Esophagus muscularis mucosa (tissue), 4 donors: ENCODE measurements around the gene ZNF653. TPM values are rescaled to one million over a fixed set of nuclear protein-coding genes. Genes with fewer than 3 reads are reported as not detected.

Experiments
- DNase-seq: peaks from one replicate; pipeline ENCODE4 v3.0.0-alpha.2; 2017; ENCODE audit errors: extremely low spot score
- H3K27ac ChIP-seq, 4 donors: fragments of 200-600 bp; sonication (generic); replicated peaks in 1 of 4; 1 replicate in 3 of 4; 2 replicates in 1 of 4; pipeline ENCODE4 v1.5.1; 2016 to 2019; ENCODE audit warnings: mild to moderate bottlenecking in 1 of 4
- H3K27me3 ChIP-seq, 4 donors: fragments of 200-600 bp; sonication (generic); one replicate each; pipeline versions ENCODE4 v1.5.1 to v1.6.0; 2016 to 2019
- H3K36me3 ChIP-seq, 4 donors: fragments of 200-600 bp; sonication (generic); one replicate each; pipeline ENCODE4 v1.5.1; 2016 to 2019
- H3K4me1 ChIP-seq, 4 donors: fragments of 200-600 bp; sonication (generic); one replicate each; pipeline ENCODE4 v1.5.1; 2016 to 2019
- H3K4me3 ChIP-seq, 4 donors: fragments of 200-600 bp; sonication (generic); 1 replicate in 2 of 4; 2 replicates in 2 of 4; pipeline ENCODE4 v1.5.1; 2016 to 2019; ENCODE audit warnings: mild to moderate bottlenecking in 4 of 4, moderate library complexity in 1 of 4
- H3K9me3 ChIP-seq, 4 donors: fragments of 200-600 bp; sonication (generic); 1 replicate in 3 of 4; 2 replicates in 1 of 4; pipeline ENCODE4 v1.5.1; 2016 to 2019
- EP300 ChIP-seq: sonication (generic); formaldehyde crosslinking; IDR thresholded peaks from one replicate; pipeline ENCODE4 v1.6.1; 2017; ENCODE audit warnings: antibody characterized with exemption
- POLR2A ChIP-seq: fragments of 450-650 bp; IDR thresholded peaks from one replicate; pipeline ENCODE4 v1.6.1; 2017; ENCODE audit warnings: antibody characterized with exemption, moderate library complexity, mild to moderate bottlenecking, low read depth
- POLR2AphosphoS5 ChIP-seq, 2 donors: sonication (generic); formaldehyde crosslinking; IDR thresholded peaks; one replicate each; pipeline ENCODE4 v1.6.1; 2017; ENCODE audit warnings: antibody characterized with exemption in 2 of 2
- WGBS: methylation state at CpG from one replicate; pipeline ENCODE4 v1.1.5; 2018; 5-methylcytosine and 5-hydroxymethylcytosine counted together
- intact Hi-C: fragments of 100-400 bp; cut with DNase I; formaldehyde crosslinking; loops from one replicate; pipeline ENCODE4 v1.15.1; 2023
- total RNA-seq, 4 donors: library from RNA; depleted of rRNA; stranded (reverse); fragments of >200 nt; gene quantifications; one replicate each; pipeline versions ENCODE4 v1.1.0 to v1.2.1, GENCODE V29; 2016
- TF ChIP-seq, protein P1 (sequence below), 3 experiments: fragments of 200-600 bp in 2 of 3; fragments of 450-650 bp in 1 of 3; sonication (generic) in 2 of 3; IDR thresholded peaks; one replicate each; pipeline ENCODE4 v1.5.1; 2017 to 2019; ENCODE audit warnings: antibody characterized with exemption in 3 of 3, mild to moderate bottlenecking in 2 of 3, moderate library complexity in 1 of 3

ZNF653 gene, protein sequence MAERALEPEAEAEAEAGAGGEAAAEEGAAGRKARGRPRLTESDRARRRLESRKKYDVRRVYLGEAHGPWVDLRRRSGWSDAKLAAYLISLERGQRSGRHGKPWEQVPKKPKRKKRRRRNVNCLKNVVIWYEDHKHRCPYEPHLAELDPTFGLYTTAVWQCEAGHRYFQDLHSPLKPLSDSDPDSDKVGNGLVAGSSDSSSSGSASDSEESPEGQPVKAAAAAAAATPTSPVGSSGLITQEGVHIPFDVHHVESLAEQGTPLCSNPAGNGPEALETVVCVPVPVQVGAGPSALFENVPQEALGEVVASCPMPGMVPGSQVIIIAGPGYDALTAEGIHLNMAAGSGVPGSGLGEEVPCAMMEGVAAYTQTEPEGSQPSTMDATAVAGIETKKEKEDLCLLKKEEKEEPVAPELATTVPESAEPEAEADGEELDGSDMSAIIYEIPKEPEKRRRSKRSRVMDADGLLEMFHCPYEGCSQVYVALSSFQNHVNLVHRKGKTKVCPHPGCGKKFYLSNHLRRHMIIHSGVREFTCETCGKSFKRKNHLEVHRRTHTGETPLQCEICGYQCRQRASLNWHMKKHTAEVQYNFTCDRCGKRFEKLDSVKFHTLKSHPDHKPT
- total RNA-seq, result 10 to 100 TPM in 1 of 4 donors, 1 to 10 TPM in 3; 9.1 to 13.9 (median 9.4) TPM

DNA sequence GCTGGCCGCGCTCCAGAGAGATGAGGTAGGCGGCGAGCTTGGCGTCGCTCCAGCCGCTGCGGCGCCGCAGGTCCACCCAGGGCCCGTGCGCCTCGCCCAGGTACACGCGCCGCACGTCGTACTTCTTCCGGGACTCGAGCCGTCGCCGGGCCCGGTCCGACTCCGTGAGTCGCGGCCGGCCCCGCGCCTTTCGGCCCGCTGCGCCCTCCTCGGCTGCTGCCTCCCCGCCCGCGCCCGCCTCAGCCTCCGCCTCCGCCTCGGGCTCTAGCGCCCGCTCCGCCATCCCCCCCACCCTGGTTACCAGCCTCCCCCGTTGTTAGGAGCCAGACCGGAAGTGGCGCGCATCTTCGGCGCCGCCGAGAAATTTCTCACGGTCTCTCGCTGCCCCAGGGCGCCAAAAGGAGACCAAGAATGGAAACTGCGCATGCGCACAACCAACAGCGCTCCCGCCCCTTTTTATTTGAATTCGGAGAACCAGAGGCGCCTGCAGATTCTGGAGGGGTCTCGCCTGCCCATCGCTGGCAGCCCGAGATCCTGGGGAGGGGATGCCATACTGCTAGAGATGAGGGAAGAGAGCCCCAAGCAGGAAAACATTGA, at the start of gene ZNF653:
Gene ZNF653, minus strand, starts transcription at position 336 of the 597 bp plus-strand sequence. Its CDS starts 53 bp downstream, at position 283.
- peak within 1 kb of the TSS; percentile 94 to 99 (median 98) for H3K27ac ChIP-seq
- DNase-seq, result peak; percentile 98
- peaks cover 3 to 37% (median 12%) of the 10 kb centered on the region in 4 donors for H3K36me3 ChIP-seq
- TF ChIP-seq, protein P1, sequence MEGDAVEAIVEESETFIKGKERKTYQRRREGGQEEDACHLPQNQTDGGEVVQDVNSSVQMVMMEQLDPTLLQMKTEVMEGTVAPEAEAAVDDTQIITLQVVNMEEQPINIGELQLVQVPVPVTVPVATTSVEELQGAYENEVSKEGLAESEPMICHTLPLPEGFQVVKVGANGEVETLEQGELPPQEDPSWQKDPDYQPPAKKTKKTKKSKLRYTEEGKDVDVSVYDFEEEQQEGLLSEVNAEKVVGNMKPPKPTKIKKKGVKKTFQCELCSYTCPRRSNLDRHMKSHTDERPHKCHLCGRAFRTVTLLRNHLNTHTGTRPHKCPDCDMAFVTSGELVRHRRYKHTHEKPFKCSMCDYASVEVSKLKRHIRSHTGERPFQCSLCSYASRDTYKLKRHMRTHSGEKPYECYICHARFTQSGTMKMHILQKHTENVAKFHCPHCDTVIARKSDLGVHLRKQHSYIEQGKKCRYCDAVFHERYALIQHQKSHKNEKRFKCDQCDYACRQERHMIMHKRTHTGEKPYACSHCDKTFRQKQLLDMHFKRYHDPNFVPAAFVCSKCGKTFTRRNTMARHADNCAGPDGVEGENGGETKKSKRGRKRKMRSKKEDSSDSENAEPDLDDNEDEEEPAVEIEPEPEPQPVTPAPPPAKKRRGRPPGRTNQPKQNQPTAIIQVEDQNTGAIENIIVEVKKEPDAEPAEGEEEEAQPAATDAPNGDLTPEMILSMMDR (IDR thresholded peaks at IDR 0.05), result no peak
- TF ChIP-seq POLR2AphosphoS5 (IDR thresholded peaks at IDR 0.05), result peak; percentile 44 to 86
- WGBS, result no CpG with 5 or more reads among the region's 65 CpGs
- no peaks in the 10 kb centered on the region for H3K9me3 ChIP-seq
- intact Hi-C loops, result loop anchor here (10.0 kb wide), 1 partner anchor 71 kb away; the partner anchor contains the start of genes ODAD3 and PRKCSH
- peaks cover 6 to 21% (median 14%) of the 10 kb centered on the region in 4 donors for H3K4me1 ChIP-seq
- peak within 1 kb of the TSS; percentile 93 to 100 (median 98) for H3K4me3 ChIP-seq
- H3K27me3 ChIP-seq, result no peaks in the 10 kb centered on the region

DNA sequence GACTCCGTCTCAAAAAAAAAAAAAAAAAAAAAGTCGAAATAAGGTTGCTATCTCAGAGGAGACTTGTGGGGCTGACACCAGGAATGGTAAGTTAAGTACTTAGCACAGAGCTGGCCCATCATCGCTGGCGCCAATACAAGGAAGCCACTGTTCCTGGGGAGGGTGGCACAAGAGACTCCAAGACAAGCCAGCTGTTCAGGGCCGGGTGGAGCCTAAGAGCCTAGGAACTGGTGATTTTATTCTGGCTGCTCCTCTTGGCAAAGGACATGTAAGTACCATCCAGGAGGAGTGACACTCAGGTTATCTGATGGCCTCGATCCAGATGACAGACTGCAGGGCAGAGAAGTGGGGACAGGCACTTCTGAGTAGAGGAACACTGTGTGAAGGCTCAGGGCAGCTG, 49.6 kb upstream of the ZNF653 start:
- 88% methylated on average over 5 of the region's 6 CpGs for WGBS
- intact Hi-C loops, result no loop called here
- peaks cover 22 to 59% (median 57%) of the 10 kb centered on the region in 4 donors for H3K4me1 ChIP-seq
- H3K27ac ChIP-seq, result no peak overlapping the region
- no peak overlapping the region for H3K4me3 ChIP-seq
- H3K36me3 ChIP-seq, result peaks cover 14 to 52% (median 41%) of the 10 kb centered on the region in 4 donors
- no peaks in the 10 kb centered on the region for H3K9me3 ChIP-seq
- TF ChIP-seq POLR2AphosphoS5 (IDR thresholded peaks at IDR 0.05), result no peak
- TF ChIP-seq EP300, result no peak
- TF ChIP-seq, protein P1 (IDR thresholded peaks at IDR 0.05), result no peak
- TF ChIP-seq POLR2A, result no peak
- DNase-seq, result no peak
- H3K27me3 ChIP-seq, result no peaks in the 10 kb centered on the region

DNA sequence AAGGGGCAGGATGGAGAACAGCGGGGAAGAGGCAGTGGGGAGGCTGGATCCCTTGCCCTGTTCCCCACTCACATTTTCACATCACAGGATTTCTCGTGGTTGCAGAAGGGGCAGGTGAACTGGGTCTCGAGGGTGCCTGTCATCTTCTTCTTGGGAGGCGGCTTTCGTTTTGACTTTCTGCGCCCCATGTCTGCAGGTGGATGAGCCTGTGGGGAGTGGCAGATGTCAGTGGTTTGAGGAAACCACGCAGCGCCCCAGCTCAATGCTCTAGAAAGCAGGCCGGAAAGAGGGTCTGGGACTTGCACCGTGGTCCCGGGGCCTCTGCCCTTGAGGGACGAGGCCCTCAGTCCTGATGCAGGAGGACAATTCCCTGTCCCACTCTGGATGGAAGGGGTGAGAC, 48.5 kb upstream of the ZNF653 start:
- Histone ChIP-seq H3K4me3 (no peak overlapping the region), H3K4me1 (peaks cover 15 to 60% (median 59%) of the 10 kb centered on the region in 4 donors), H3K27ac (no peak overlapping the region), H3K36me3 (peaks cover 25 to 63% (median 51%) of the 10 kb centered on the region in 4 donors), H3K9me3 (no peaks in the 10 kb centered on the region), H3K27me3 (no peaks in the 10 kb centered on the region)
- intact Hi-C loops, result no loop called here
- DNase-seq, result no peak
- TF ChIP-seq EP300 (no peak), POLR2A (no peak), POLR2AphosphoS5 (IDR thresholded peaks at IDR 0.05) (no peak)
- TF ChIP-seq, protein P1 (IDR thresholded peaks at IDR 0.05), result no peak
- WGBS, result 90% methylated on average over 12 of the region's 12 CpGs

DNA sequence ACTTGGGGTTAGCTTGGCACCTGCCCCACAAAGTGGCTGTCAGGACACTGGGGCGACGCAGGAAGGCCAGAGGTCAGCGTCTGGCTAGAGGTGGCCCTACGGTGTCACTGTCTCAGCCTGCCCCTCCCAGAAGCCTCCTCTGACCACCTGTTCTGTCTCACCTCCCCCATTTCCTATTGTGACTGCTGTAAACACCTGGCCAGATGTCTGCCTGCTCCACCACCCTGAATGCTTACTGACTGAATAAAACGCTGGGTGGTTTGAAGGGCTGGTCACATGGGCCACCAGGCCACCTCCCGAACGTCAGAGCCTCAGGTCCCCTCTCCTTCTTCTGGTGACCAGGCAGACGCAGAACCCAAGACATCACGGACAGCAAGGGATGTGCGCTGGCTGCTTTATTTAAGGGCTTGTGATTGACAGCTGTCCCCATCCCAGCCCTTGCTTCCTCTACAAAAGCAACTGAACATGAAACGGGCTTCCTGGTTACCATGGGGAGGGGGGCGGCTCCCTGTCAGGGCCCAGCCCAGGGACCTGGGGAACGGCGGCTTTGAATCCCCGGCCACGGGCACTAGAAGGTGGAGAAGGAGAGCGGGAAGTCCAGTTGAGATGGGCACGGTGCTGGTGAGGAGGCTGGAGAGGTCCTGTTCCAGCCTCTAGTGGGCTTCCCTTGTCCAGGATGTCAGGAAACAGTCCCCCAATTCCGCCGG, 47.2 kb upstream of the ZNF653 start:
- Histone ChIP-seq H3K36me3 (peaks cover 36 to 76% (median 63%) of the 10 kb centered on the region in 4 donors), H3K4me1 (peaks cover 7 to 63% (median 54%) of the 10 kb centered on the region in 4 donors), H3K27ac (peak overlapping the region; percentile 83 to 90 (median 89)), H3K4me3 (no peak overlapping the region), H3K27me3 (no peaks in the 10 kb centered on the region), H3K9me3 (no peaks in the 10 kb centered on the region)
- intact Hi-C loops, result no loop called here
- TF ChIP-seq EP300 (no peak), POLR2A (no peak)
- DNase-seq, result no peak
- 66% methylated on average over 11 of the region's 20 CpGs for WGBS
